ENCODE results near the gene PDE7B. TPM values are rescaled to one million over a fixed set of nuclear protein-coding genes. Genes with fewer than 3 reads are reported as not detected.

The PDE7B gene
- total and polyA plus RNA-seq, 2 donors (not counting 1 experiment from before 2014, with no cell fraction given) = 2.6 to 7.5 TPM

GRCh38 chr6:135819665-135820064 is 31.8 kb upstream of the PDE7B start:
- H3K36me3 ChIP-seq (replicated peaks in 1 of 2; ENCODE audit: control extremely low read depth in 1 of 2, control insufficient read depth in 1 of 2, extremely low read depth in 1 of 2, insufficient read depth in 2 of 2, low read length in 1 of 2) = no peaks in the 10 kb centered on the region
- no peaks in the 10 kb centered on the region for H3K79me2 ChIP-seq (ENCODE audit: control insufficient read depth, insufficient read depth, low read length)
- ChIA-PET POLR2A (no interaction called here), CTCF (no interaction called here)
- TF ChIP-seq EZH2 (IDR thresholded peaks at IDR 0.05; ENCODE audit: borderline replicate concordance, insufficient read depth, low read depth, low read length, poor library complexity, severe bottlenecking) = no peak
- TF ChIP-seq CTCF (IDR thresholded peaks at IDR 0.05) = no peak
- H3K27me3 Mint-ChIP-seq = peaks cover 9% of the 10 kb centered on the region
- ATAC-seq (ENCODE audit: low read depth) = no peak
- H3K9ac ChIP-seq (ENCODE audit: low read length) = no peak overlapping the region
- no CpG with 5 or more reads among the region's 2 CpGs for WGBS (ENCODE audit: insufficient coverage)
- no peaks in the 10 kb centered on the region for H3K27me3 ChIP-seq (replicated peaks in 1 of 4; ENCODE audit: control extremely low read depth in 1 of 4, control insufficient read depth in 3 of 4, insufficient read depth in 4 of 4, low read length in 3 of 4)
- H3K27ac Mint-ChIP-seq = no peak overlapping the region
- H3K9me3 Mint-ChIP-seq (ENCODE audit: insufficient read depth) = no peaks in the 10 kb centered on the region
- no peaks in the 10 kb centered on the region for H4K20me1 ChIP-seq (ENCODE audit: control insufficient read depth, insufficient read depth, low read length, poor library complexity, severe bottlenecking)
- H3K4me2 ChIP-seq (replicated peaks; ENCODE audit: low read depth, low read length, poor library complexity, severe bottlenecking) = no peak overlapping the region
- intact Hi-C loops (cut with micrococcal nuclease) = no loop called here
- no peak overlapping the region for H2AFZ ChIP-seq (ENCODE audit: insufficient read depth, low read depth, low read length, poor library complexity, severe bottlenecking)
- H3K4me1 Mint-ChIP-seq = peaks cover 9% of the 10 kb centered on the region
- H3K4me3 ChIP-seq (ENCODE audit: control extremely low read depth in 1 of 5, extremely low read depth in 1 of 5, insufficient read depth in 1 of 5, low read depth in 2 of 5, low read length in 4 of 5) = no peak overlapping the region
- H3K4me1 ChIP-seq (ENCODE audit: control insufficient read depth in 2 of 2, insufficient read depth in 2 of 2, low read length in 2 of 2) = peaks cover 0 to 5% of the 10 kb centered on the region in 2 donors
- no peaks in the 10 kb centered on the region for H3K9me3 ChIP-seq (ENCODE audit: control extremely low read depth in 1 of 3, control insufficient read depth in 2 of 3, insufficient read depth in 1 of 3, low read length in 2 of 3)
- H3K27ac ChIP-seq (ENCODE audit: low read length in 2 of 2) = no peak overlapping the region
- H3K4me3 Mint-ChIP-seq = no peak overlapping the region
- DNase-seq = no peak

DNA sequence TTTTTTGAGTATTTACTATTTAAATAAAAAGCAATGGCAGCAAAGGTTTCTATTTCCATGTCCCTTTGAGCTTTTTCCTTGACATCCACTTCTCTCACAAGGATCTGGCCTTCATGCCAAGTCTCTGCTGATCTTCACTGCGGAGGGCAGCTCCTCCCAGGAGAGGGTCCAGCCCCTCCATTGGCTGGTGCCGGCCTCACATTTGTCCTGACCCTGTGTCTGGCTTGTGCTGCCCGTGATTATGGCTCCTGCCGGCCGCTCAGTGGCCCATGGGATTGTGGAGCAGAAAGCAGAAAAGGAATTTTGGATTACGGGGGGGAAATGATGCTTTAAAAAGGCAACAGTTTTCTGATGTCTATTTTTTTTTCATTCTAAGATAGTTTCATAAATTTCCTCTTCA is 31.2 kb upstream of the PDE7B start:
- H3K4me1 Mint-ChIP-seq = peaks cover 9% of the 10 kb centered on the region
- no peaks in the 10 kb centered on the region for H3K9me3 Mint-ChIP-seq (ENCODE audit: insufficient read depth)
- no peak overlapping the region for H3K27ac ChIP-seq (ENCODE audit: low read length in 2 of 2)
- no peak overlapping the region for H3K4me3 Mint-ChIP-seq
- POLR2A ChIA-PET = no interaction called here
- no peaks in the 10 kb centered on the region for H3K36me3 ChIP-seq (replicated peaks in 1 of 2; ENCODE audit: control extremely low read depth in 1 of 2, control insufficient read depth in 1 of 2, extremely low read depth in 1 of 2, insufficient read depth in 2 of 2, low read length in 1 of 2)
- H3K9me3 ChIP-seq (ENCODE audit: control extremely low read depth in 1 of 3, control insufficient read depth in 2 of 3, insufficient read depth in 1 of 3, low read length in 2 of 3) = no peaks in the 10 kb centered on the region
- H3K27ac Mint-ChIP-seq = no peak overlapping the region
- no peak overlapping the region for H3K4me2 ChIP-seq (replicated peaks; ENCODE audit: low read depth, low read length, poor library complexity, severe bottlenecking)
- no peak overlapping the region for H2AFZ ChIP-seq (ENCODE audit: insufficient read depth, low read depth, low read length, poor library complexity, severe bottlenecking)
- CTCF ChIA-PET = no interaction called here
- H3K4me3 ChIP-seq (ENCODE audit: control extremely low read depth in 1 of 5, extremely low read depth in 1 of 5, insufficient read depth in 1 of 5, low read depth in 2 of 5, low read length in 4 of 5) = no peak overlapping the region
- peaks cover 9% of the 10 kb centered on the region for H3K27me3 Mint-ChIP-seq
- H3K27me3 ChIP-seq (replicated peaks in 1 of 4; ENCODE audit: control extremely low read depth in 1 of 4, control insufficient read depth in 3 of 4, insufficient read depth in 4 of 4, low read length in 3 of 4) = no peaks in the 10 kb centered on the region
- no peak for ATAC-seq (ENCODE audit: low read depth)
- DNase-seq = no peak
- H4K20me1 ChIP-seq (ENCODE audit: control insufficient read depth, insufficient read depth, low read length, poor library complexity, severe bottlenecking) = no peaks in the 10 kb centered on the region
- no peak overlapping the region for H3K9ac ChIP-seq (ENCODE audit: low read length)
- no peaks in the 10 kb centered on the region for H3K79me2 ChIP-seq (ENCODE audit: control insufficient read depth, insufficient read depth, low read length)
- H3K4me1 ChIP-seq (ENCODE audit: control insufficient read depth in 2 of 2, insufficient read depth in 2 of 2, low read length in 2 of 2) = peaks cover 0 to 5% of the 10 kb centered on the region in 2 donors
- intact Hi-C loops (cut with micrococcal nuclease) = no loop called here
- 96% methylated on average over 5 of the region's 6 CpGs for WGBS (ENCODE audit: insufficient coverage)
- no peak for TF ChIP-seq CTCF (IDR thresholded peaks at IDR 0.05)
- TF ChIP-seq EZH2 (IDR thresholded peaks at IDR 0.05; ENCODE audit: borderline replicate concordance, insufficient read depth, low read depth, low read length, poor library complexity, severe bottlenecking) = no peak
